NCI-H345 treated with DMSO at 0.1 percent for 48 hours (cell line): ENCODE measurements around the gene TXNL4A.
"Not testable (repeated sequence)": the region's sequence is repeated elsewhere in the genome, so short reads cannot be mapped to it uniquely, and the experiment has no call there.

Experiments used
- DNase-seq: peaks from one replicate; lab custom pipeline; 2025; ENCODE audit not compliant: unreplicated experiment; lab: John Stamatoyannopoulos, UW

Gene TXNL4A, protein sequence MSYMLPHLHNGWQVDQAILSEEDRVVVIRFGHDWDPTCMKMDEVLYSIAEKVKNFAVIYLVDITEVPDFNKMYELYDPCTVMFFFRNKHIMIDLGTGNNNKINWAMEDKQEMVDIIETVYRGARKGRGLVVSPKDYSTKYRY

DNA sequence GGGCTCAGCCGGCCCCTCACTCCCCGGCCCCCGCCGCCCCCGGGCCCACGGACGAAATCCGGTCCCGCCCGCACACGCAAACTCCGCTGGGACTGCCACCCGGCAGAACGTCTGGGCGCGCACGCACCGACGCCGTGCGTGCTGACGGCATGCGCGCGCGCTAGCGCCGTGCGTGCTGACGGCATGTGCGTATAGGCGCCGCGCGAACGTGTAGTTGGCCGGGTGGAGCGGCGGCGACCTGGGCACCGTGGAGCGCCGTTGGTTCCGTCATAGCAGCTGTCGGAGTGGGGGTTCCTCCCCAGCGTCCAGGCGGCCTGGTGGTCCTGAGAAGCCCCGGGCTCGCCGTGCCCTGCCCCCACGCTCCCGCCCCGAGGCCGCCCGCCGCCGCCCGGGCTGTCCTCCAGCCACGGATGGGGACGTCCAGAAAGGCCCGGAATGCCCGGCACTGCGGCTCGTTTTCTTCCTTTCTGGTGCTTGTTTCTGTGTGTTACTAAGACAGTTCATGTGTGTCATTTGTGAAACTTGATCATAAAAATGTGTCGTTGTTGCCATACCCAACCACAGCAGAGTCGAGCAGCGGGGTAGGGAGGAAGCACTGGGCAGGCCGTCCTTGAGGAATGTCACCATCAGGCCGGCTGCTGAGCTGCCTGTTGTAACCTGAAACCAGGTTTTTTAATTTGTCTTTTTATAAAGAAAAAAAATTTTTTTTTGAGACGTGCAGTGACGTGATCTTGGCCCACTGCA is at the start of gene TXNL4A:
TXNL4A (minus strand) TSS at position 113 of the 744 bp plus-strand sequence. CDS start 171 bp downstream, outside the sequence.
- DNase-seq: peak; percentile 60

DNA sequence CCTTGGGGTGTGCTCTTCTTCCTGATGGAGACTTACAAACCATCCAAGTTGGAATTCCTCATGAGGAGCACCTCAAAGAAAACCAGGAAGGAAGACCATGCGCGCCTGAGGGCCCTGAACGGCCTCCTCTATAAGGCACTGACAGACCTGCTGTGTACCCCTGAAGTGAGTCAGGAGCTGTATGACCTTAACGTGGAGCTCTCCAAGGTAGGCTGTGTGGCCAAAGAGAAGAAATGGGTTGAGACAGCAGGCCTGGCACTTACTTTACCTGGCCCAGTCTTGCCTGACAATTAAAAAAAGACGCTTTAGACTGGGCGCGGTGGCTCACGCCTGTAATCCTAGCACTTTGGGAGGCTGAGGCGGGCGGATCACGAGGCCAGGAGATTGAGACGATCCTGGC is 48.9 kb upstream of the TXNL4A start:
- DNase-seq: no peak

DNA sequence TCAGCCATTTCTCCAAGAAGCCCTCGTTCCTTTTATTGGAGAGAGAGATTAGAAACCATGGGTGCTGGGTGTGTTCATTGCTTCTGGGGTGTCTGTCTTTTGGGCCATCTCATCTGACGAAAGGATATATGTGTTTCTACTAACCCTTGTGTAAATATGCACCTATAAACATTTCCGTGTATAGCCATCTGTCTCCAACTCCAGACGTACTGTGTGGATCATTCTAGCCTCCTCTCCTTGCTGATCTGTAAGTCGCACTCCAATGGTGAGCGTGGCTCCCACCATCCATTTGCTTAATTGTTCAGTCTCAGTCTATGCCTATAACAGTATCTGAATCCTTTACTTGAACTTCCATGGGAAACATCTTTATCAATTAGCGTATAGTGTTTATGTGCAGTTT is 47.6 kb upstream of the TXNL4A start:
- DNase-seq: no peak

DNA sequence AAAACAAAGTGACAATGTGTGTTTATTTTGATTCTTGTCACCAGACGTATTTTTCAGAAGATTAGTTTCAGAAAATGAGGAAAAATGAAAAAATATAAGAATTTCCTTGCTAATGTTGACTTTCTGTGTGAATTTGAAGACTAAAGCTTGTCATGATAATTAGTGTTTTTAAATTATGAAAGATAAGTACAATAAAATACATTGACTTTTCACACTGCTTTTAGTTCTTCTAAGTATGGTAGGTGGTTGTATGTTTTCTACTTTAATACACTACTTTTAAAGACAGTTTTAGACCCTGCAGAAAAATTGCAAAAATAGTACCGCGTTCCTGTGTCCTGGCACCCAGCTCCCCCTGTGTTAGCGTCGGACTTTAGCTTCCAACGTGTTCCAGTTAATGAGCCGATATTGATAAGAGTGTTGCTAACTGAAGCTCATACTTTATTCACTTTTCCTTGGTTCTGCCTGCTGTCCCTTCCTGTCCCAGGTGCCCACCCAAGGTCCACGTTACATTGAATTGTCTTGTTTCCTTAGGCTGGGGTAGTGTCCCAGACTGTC is 46.6 kb upstream of the TXNL4A start:
- DNase-seq: no peak

DNA sequence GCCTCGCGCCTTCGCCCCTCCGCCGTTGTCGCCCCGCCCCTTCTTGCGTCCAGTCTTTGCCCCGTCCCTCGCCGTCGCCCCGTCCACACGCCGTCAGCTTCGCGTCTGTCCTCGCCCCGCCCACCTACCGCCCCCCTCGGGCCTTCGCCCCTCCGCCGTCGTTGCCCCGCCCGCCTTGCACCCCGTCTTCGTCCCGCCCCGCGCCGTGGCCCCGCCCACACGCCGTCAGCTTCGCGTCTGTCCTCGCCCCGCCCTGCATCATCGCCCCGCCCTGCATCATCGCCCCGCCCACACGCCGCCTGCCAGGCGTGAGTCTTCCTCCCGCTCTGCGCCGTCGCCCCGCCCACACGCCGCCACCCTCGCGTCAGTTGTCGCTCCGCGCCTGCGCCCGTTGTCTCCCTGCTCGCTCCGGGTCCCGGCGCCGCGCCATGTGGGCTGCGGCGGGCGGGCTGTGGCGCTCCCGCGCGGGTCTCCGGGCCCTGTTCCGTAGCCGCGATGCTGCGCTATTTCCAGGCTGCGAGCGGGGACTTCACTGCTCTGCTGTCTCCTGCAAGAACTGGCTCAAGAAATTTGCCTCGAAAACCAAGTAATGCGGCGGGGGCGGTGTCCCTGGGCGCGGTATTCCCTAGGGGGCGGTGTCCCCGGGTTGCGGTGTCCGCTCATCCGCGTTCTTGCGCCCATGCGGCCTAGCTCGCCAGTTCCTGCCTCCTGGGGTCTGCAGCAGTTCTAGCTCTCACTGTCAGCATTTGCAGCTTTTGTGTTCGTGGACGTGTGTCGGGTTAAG is 45.9 kb upstream of the TXNL4A start, which contains the start of gene RBFA:
RBFA (plus strand) TSS at position 367 of the 784 bp plus-strand sequence; CDS start at position 429, 62 bp downstream.
- peak; percentile 94 for DNase-seq

DNA sequence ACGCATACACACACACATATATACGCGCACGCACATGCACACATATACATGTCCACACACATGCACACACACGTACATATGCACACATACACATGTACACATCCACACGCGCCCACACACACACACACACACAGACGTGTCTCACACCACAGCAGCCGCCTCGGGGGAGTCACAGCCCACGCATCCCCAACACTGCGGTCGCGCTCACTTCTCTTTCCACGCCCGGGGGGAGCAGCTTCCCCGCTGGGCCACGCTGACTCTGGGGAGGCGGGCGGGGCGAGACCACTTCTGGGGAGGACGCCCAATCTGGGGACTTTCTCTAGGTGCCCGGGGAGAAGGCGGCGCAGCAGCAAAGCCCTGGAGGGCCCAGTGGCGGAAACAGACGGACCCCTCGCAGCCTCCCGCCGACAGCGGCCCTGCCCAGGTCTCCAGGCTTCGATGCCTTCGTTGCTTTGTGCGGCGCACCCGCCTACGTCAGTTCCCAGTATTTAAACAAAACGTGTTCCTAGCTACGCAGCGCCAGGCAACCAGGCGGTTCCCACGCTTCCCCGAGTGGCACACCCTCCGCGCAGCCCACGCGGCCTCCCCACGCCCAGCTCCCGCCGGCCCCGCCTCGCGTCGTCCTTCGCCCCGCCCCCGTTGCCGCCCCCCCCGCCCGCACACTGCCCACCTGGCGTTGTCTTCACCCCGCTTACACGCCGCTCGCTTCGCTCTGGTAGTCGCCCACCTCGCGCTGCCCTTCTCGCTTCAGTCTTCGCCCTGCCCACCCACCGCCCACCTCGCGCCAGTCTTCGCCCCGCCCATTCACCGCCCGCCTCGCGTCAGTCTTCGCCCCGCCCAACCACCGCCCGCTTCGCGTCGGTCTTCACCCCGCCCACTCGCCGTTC is 45.1 kb upstream of the TXNL4A start:
- DNase-seq: no peak

DNA sequence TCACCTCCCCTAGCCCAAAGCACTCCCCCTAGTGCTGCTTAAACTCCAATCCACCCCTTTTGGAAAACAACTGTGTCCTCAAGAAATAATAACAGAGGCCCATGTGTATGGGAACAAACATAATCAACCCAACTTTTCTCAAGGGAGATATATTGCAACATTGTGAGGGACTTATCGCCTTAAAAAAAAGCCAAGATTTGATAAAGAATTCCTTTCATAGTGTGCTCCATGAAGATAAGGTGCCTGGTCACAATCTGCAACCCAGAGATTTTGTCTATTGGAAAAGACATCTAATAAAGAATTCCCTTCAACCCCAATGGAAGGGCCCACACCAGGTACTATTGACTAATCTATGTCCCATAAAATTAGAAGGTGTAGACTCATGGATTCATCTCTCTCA is 41.3 kb upstream of the TXNL4A start:
- DNase-seq: no peak

DNA sequence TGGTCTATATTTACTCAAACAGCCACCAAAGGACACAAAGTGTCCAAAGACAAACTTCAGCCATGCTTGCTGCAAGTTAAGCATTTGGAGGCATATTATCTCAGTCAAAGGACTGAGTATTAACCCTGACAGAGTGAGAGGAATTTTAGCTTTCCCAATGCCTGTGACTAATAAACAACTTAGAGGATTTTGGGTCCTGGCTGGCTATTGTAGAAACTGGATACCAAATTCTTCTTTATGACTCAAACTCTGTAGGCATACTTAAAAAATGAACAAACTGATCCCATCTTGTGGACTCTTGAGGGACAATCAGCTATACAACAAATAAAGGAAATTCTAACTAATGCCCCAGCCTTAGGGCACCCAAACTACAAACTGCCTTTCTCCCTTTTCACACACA is 39.4 kb upstream of the TXNL4A start:
- not testable (repeated sequence) for DNase-seq

DNA sequence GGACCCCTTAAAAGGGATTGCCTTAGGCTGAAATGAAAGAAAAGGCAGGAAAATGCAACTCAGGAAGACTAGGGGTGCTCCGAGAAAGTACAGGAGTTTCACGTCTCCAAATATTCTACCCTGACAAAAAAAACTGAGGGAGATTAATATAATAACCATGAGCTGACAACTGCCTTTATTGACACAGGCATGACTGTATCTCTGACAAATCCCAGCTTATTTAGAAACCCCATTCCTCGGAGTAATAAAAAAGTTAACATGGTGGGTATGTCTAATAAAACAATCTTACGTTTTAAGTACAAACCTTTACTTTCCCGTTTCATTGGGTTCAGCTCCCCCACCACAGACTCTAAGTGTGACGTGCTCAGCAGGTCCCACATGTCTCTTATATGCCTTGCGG is 38.0 kb upstream of the TXNL4A start:
- no peak for DNase-seq

DNA sequence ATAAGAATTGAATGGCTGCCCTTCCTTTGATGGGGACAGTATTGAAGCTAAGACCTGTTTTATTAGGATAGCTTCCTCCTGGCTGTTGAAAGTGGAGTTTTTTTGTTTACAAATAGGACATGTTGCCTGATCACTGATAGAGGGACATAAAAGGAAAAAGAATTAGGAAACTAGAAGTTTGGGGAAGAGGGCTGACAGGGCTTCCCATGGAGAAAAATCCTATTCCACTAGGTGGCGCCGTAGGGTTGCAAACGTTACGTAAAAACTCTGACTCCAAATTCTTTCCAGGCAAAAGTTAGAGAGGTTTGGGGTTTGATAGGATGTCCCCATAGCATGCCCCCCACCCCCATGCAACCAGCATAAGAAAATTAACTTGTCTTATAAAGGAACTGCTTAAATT is 34.8 kb upstream of the TXNL4A start:
- no peak for DNase-seq

DNA sequence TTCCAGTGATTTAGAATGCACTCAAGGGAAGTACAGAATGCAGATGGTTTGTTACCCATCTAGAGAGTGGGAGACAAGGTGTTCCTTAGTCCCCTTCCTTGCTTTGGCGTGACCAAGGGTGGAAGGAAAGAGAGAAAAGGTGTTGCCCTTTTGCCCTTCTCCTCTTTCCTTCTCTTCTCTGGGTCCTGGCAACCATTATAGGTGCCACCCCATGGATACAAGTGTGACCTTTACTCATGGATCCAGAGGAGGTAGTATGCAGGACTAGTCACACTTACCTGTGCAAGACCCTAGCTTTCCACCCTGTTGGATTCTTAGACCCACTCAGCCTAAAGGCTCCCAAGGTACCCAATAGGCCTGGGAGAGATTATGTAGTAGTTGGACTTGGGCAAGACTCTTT is 34.2 kb upstream of the TXNL4A start:
- DNase-seq: no peak

DNA sequence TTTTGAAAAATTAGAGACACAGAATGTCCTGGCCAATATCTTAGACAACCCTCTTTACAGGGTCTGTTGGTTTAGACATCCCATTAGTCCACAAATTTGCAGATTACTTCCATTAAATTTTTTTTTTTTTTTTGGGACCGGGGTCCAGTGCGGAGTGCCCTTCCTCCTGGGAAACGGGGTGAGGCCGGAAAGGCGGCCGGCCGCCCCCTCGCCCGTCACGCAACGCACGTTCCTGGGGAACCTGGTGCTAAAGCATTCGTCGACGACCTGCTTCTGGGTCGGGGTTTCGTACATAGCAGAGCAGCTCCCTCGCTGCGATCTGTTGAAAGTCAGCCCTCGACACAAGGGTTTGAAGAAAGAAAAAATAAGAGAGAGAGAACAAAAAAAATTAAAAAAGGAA is 24.4 kb upstream of the TXNL4A start:
- no peak for DNase-seq

DNA sequence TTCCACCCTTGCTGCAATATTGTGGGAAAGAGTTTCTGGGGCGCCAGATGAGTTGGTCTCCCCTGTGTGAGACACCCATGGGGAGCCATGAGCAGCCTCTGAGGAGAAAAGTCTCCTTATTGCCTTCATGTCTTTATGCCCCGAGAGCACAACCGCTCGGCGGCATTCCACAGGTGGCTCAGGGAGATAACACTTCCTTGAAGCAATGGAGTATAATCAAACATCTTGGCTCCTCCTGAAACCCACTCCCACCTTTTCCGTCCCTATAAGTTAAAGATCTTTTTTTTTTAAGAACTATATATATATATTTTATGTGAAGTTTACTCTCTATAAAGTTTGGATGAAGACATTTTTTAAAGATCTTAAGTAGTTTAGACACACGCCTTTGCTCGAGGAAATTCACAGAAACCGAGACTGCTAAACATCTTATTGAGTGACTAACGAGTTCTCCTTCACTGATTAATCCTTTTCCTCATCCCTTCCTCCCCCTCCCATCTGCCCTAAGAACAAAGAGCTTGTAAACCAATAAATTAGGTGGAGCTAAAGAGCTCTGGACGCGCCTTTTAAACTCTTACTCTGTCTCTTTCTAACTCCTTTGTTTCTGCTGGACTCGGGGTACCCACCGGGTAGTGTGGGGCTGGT is 23.3 kb upstream of the TXNL4A start:
- not testable (repeated sequence) for DNase-seq

DNA sequence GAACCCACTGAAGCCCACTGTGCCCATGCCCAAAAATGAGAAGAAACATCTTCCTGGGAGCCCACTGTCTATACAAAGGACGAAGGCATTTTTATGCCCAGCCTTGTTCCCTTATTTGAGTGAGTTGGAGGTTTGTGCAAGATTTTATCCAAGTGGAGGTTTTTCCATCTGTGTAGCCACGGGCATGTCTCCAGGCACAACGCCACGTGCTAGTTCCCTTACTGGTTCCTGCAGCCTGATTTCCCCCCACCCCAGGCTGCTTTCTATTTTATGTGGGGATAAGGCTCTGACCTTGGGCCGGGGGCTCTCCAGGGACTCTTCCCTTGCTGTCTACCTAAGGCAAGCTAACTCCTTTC is 22.2 kb upstream of the TXNL4A start:
- no peak for DNase-seq

DNA sequence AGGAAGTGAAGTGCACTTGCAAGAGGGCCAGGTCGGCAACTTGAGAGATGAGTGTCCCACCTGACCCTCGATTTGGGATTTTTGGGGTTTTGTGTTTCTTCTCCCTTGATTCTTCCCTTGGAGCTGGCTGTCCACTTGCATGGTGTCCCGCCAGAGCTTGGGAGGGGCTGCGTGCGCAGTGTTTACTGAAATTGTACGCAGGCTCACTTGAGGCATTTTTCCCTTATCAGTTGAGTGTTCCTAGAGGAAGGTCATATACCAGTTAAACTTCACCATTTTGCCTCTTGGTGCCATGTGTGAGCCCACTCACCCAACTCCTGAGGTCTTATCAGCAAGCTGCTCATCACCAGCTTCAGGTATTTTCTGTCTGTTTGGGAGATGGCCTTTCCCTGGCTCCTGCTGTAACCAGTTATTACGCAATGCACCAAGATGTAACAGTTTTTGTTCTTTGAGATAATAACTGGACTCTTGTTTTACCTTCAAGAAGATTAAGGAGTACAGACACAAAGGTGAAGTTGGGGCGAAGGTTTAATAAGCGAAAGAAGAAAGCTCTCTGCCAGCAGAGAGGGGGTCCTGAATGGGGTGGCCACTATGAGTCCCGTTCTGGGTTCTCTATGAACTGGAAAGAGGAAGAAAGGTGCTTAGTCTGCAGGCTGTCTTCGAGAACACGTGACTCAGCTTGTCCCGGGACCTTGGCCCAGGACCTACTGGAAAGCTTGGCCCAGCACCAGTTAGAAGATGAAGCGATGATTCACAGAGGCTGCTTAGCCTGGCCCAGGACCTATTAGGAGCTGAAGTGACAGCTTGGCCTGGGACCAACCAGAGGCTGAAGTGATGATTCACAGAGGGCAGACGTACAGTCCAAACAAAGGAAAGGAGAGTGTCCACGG is 21.5 kb upstream of the TXNL4A start:
- DNase-seq: no peak

DNA sequence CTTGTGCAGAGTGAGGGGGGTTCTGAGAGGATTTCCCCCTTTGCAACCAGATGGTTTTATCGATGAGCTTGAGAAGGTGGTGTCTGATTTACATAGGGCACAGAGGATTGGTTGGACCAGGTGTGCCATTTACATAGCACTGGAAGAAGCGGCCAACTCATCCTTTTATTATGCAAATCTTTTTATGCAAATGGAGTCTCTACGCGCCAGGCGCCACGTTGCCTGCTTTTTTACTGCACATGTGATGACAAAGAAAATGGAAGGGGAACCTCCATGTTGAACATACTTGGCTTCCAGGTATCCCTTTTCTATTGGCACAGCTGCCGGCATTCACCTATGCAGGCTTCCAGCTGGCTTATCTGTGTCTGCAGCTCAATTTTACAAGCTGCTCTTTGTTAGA is 18.4 kb upstream of the TXNL4A start:
- DNase-seq: no peak

DNA sequence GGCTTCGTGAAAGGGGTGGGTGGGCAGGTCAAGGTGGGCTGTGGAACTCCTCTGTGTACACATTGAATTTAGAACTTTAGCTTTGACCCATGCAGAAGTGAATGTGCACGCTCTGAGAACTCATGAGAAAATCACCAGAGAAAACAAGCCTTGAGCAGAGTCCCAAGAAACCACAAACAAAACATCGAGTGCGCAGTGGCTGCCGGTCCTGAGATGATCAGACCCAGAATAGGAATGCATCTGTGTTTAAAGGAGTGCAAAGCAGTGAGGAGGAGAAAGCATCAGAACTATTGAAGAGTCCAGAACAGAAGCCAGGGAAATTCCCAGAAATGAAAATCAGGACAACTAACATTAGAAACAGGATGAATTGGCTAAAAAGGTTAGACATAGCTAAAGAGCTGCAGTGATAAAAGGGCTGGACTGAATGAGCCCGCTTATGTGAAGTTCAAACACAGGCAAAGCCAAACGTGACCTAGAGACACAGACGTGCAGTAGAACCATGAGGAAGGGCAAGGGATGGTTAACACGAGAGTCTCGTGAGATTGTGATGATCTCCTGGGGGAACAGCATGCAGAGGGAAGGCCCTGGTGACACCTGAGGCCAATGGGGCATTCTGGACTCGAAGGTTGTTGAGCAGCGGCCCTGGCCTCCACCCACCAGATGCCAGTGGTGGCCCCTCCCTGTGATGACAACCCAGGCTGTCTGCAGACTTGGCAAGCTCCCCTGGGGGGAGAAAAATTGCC is 16.4 kb upstream of the TXNL4A start:
- DNase-seq: no peak

DNA sequence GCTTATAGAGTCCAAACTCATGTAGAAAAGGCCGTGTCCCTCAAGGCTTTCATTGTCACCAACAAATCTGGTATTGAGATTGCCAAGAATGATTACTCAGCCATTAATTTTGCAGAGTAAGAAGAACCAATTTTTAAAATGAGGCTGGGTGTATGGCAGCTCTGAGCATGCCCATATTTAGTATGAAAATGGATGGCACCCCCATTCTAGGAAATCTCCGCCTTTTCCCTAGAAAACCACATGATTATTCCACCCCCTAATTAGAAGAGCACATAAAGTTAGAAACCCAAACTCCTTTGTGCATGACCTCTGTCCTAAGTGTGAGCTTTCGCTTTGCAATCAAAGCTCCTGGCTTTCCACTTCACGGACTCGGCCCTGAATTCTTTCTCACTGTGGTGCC is 14.1 kb upstream of the TXNL4A start:
- DNase-seq: no peak

DNA sequence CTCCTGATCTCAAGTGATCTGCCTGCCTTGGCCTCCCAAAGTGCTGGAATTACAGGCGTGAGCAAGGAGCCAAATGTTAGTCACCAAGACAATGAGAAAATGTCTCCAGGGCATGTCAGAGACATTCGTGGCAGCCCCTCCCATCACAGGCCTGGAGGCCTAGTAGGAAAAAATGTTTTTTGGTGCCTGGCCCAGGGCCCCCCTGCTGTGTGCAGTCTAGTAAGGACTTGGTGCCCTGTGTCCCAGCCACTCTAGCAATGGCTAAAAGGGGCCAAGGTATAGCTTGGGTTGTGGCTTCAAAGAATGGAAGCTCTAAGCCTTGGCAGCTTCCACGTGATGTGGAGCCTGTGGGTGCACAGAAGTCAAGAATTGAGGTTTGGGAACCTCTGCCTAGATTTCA is 12.5 kb upstream of the TXNL4A start:
- no peak for DNase-seq
